ENCODE data around the gene ZNF682. TPM values are rescaled to one million over a fixed set of nuclear protein-coding genes. Genes with fewer than 3 reads are reported as not detected.
"Not testable (repeated sequence)": the region's sequence is repeated elsewhere in the genome, so short reads cannot be mapped to it uniquely, and the experiment has no call there.

ZNF682 gene
- 2.4 and 4.4 TPM in 2 replicates for total RNA-seq (2014; rRNA removed; shearing (Covaris generic))

DNA sequence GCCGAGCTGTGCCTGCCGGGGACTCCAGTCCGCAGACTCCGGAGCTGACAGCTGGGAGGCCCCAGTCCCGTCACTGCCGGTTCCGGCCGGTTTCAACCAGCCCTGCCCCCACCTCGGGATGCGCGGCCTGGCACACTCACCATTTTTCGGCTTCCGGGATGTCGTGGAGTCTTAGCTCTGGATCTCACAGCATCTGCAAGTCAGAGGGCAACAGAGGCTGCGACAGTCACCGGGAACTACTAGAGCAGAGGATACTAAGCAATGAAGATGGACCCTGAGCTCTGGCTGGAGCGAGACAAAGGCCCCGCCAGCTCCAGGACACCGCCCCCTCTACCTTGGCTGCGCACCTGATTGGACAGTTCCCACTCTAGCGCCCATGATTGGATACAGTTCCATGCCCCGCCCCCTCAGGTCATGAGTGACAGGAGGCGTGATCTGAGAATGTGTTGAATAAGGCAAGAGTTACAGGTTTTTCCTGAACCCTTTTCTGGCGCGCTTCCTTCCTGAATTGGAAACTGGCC is at the start of gene ZNF682:
Gene ZNF682, minus strand, starts transcription at position 303 of the 521 bp plus-strand sequence. Its CDS starts 160 bp downstream, at position 143.
- peak within 1 kb of the TSS; percentile 71 for H3K4me3 ChIP-seq (ENCODE audit: insufficient read depth, low read depth, low read length)
- H3K36me3 ChIP-seq (replicated peaks; ENCODE audit: control insufficient read depth, insufficient read depth, low read length) = peaks cover 1% of the 10 kb centered on the region; the same call in 1 of the 2 replicates
- DNase-seq = peak; percentile 98
- no peaks in the 10 kb centered on the region for H3K27me3 ChIP-seq (ENCODE audit: control insufficient read depth, insufficient read depth, low read length)

DNA sequence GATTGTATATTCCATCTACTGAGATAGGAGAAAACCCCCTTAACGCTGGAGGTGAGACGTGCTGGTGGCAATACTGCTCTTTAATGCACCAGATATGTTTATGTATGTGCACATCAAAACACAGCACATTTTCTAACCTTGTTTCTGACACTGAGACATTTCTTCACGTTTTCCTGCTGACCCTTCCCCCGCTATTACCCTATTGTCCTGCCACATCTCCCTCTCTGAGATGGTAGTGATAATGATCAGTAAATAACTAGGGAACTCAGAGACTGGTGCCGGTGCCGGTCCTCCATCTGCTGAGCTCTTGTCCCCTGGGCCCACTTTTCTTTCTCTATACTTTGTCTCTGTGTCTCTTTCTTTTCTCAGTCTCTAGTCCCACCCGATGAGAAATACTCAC is 43.6 kb upstream of the ZNF682 start:
- not testable (repeated sequence) for H3K36me3 ChIP-seq (replicated peaks; ENCODE audit: control insufficient read depth, insufficient read depth, low read length); H3K4me3 ChIP-seq (ENCODE audit: insufficient read depth, low read depth, low read length); H3K27me3 ChIP-seq (ENCODE audit: control insufficient read depth, insufficient read depth, low read length); DNase-seq

DNA sequence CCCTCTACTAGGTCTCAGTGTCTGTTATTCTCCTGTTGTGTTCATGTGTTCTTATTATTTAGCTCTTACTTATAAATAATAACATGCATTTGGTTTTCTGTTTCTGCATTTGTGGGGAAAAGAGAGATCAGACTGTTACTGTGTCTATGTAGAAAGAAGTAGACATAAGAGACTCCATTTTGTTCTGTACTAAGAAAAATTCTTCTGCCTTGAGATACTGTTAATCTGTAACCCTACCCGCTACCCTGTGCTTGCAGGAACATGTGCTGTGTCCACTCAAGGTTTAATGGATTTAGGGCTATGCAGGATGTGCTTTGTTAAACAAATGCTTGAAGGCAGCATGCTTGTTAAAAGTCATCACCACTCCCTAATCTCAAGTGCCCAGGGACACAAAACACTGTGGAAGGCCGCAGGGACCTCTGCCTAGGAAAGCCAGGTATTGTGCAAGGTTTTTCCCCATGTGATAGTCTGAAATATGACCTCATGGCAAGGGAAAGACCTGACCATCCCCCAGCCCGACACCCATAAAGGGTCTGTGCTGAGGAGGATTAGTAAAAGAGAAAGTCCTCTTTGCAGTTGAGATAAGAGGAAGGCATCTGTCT is 43.0 kb upstream of the ZNF682 start:
- H3K4me3 ChIP-seq (ENCODE audit: insufficient read depth, low read depth, low read length); DNase-seq; H3K27me3 ChIP-seq (ENCODE audit: control insufficient read depth, insufficient read depth, low read length); H3K36me3 ChIP-seq (replicated peaks; ENCODE audit: control insufficient read depth, insufficient read depth, low read length): not testable (repeated sequence)

DNA sequence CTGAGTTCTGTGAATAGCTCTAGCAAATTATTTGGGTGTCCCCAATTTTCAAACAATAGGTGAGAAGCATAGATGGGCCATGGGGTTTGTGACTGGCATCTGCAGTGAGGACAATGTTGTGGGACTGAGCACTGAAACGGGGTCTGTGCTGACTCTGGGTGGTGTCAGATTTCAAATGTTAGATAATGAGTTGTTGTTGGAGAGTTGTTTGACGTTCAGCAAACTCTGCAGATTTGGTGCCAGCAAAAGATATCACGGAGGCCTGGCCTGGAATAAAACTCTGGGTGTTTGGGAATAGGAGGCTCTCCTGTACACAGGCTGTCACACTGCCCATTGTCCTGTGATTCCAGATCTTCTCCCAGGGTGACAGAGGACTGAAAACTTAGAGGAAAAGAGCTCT is 41.4 kb upstream of the ZNF682 start:
- Histone ChIP-seq H3K4me3 (ENCODE audit: insufficient read depth, low read depth, low read length) (no peak overlapping the region), H3K36me3 (replicated peaks; ENCODE audit: control insufficient read depth, insufficient read depth, low read length) (peaks cover 4% of the 10 kb centered on the region)

DNA sequence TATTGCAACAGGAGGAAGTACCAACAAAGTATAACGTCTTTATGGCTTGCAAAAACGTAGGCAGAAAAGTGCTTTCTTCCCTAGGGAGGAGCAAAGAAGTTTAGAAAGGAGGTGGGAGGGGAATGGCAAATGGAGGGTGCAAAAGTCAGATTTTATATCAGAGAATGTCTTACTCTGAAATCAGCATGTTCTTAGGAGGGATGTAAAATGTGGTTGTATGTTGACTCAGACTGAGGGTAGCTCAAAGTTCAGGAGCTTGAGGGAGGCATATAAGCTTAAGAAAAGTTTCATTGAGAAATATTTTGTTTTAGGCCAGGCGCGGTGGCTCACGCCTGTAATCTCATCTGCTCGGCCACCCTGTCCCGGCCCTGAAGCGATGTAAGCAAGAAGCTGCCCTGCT is 40.2 kb upstream of the ZNF682 start:
- no peak for DNase-seq
- H3K27me3 ChIP-seq (ENCODE audit: control insufficient read depth, insufficient read depth, low read length) = no peaks in the 10 kb centered on the region
- peaks cover 4% of the 10 kb centered on the region for H3K36me3 ChIP-seq (replicated peaks; ENCODE audit: control insufficient read depth, insufficient read depth, low read length)
- peak overlapping the region; percentile 75; the same call in 1 of the 2 replicates for H3K4me3 ChIP-seq (ENCODE audit: insufficient read depth, low read depth, low read length)

More for the DNA sequence above, 41.4 kb upstream of the ZNF682 start:
- DNase-seq = no peak
- no peaks in the 10 kb centered on the region for H3K27me3 ChIP-seq (ENCODE audit: control insufficient read depth, insufficient read depth, low read length)

DNA sequence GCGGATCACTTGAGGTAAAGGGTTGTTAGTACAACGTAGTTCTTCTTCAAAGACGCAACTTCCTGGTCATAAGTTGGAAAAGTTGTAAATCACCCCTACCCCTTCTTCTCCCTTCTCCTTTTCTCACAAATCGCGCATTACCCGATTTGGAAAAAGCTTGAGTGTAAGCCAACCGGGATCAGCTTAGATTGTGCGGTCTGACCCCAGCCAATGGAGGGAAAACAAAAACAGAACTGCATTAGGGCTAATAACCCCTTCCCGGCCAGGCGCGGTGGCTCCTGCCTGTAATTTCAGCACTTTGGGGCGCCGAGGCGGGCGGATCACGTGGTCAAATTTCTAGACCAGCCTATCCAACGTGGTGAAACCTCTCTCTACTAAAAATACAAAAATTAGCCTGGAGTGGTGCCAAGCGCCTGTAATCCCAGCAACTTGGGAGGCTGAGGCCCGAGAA is 39.3 kb upstream of the ZNF682 start:
- no peaks in the 10 kb centered on the region for H3K27me3 ChIP-seq (ENCODE audit: control insufficient read depth, insufficient read depth, low read length)
- peaks cover 4% of the 10 kb centered on the region; the same call in 1 of the 2 replicates for H3K36me3 ChIP-seq (replicated peaks; ENCODE audit: control insufficient read depth, insufficient read depth, low read length)
- DNase-seq = peak; percentile 40
- peak overlapping the region; percentile 75 for H3K4me3 ChIP-seq (ENCODE audit: insufficient read depth, low read depth, low read length)

DNA sequence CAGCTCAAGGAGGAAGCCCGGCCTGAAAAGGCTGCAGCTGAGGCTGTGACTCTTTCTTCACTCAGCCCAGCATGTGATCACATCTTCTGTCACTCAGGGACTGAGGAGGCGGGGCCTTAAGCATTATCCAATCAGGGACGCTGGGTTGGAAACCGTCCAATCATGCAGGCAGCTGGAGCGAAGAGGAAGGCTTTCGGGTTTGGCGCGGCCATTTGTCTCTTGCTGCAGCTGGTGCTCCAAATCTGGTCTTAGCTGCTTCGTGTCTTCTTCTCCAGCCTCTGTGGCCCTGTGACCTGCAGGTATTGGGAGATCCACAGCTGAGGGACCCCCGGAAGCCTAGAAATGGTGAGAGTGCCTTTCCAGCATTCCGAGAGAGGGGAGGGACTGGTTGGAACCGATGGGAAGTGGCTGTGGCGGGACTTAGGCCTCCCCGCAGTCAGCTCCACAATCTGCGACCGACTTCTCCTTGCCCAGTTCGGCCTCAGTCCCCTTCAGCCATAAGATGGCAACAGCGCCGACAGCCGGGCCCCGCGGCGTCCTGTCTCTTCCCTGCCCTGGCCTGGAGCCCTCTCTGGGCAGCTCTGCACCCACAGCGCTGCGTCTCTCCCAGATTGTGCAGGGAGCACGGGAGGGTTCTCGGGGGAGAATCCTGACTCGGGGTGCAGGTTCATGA is 38.6 kb upstream of the ZNF682 start, which contains the start of gene ZNF90:
Gene ZNF90, plus strand, starts transcription at position 210 of the 673 bp plus-strand sequence. Its CDS starts 133 bp downstream, at position 343.
- Histone ChIP-seq H3K27me3 (ENCODE audit: control insufficient read depth, insufficient read depth, low read length) (no peaks in the 10 kb centered on the region), H3K36me3 (replicated peaks; ENCODE audit: control insufficient read depth, insufficient read depth, low read length) (peaks cover 4% of the 10 kb centered on the region; the same call in 1 of the 2 replicates), H3K4me3 (ENCODE audit: insufficient read depth, low read depth, low read length) (peak within 1 kb of the TSS; percentile 75)
- peak; percentile 92 for DNase-seq

DNA sequence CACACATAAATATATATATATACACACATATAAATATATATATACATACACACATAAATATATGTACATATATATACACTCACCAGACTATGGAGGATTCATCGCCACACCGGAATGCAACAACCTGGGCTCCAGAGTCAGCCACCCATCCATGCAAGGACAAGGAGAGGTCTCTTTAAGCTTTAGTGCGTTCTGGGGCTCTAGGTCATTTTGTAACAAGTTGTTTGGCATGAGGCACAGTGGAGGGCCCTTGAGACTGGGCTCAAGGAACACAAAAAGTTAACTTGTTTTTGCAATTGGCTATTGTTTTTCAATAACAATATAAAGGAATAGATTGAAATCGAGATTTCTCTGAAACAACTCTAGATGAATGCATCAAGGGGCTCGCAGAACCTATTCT is 33.6 kb upstream of the ZNF682 start:
- H3K36me3 ChIP-seq (replicated peaks; ENCODE audit: control insufficient read depth, insufficient read depth, low read length) = no peaks in the 10 kb centered on the region
- H3K4me3 ChIP-seq (ENCODE audit: insufficient read depth, low read depth, low read length) = no peak overlapping the region
- H3K27me3 ChIP-seq (ENCODE audit: control insufficient read depth, insufficient read depth, low read length) = no peaks in the 10 kb centered on the region
- no peak for DNase-seq

DNA sequence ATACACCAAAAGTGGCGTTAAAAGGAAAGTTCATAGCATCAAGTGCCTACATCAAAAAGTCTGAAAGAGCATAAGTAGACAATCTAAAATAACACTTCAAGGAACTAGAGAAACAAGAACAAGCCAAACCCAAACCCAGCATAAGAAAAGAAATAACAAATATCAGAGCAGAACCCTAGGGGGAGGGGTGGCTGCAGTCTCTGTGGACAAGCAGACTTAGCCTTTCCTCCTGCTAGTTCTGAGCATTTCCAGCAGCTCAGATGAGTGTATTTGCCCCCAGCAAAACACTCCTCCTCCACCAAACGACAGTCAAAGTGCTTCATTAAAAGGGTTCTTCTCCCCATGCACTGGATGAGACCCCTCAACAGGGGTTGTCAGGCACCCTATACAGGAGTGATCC is 31.4 kb upstream of the ZNF682 start:
- no peak for DNase-seq
- Histone ChIP-seq H3K27me3 (ENCODE audit: control insufficient read depth, insufficient read depth, low read length) (no peaks in the 10 kb centered on the region), H3K36me3 (replicated peaks; ENCODE audit: control insufficient read depth, insufficient read depth, low read length) (no peaks in the 10 kb centered on the region), H3K4me3 (ENCODE audit: insufficient read depth, low read depth, low read length) (no peak overlapping the region)

DNA sequence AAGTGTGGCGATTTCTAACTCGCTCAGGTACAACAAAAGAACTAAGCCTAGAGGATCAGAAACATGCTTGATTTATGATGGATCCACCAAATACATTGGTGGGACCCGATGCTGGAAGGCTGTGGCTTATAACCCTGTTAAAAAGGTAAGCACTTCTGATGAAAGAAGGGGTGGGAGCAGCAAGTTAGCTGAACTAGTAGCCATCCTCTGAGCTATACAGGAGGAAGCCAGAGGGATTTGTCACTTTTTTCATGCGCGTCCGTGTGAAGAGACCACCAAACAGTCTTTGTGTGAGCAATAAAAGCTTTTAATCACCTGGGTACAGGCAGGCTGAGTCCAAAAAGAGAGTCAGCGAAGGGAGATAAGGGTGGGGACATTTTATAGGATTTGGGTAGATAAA is 29.3 kb upstream of the ZNF682 start:
- H3K4me3 ChIP-seq (ENCODE audit: insufficient read depth, low read depth, low read length) = peak overlapping the region; percentile 6; the same call in 1 of the 2 replicates
- DNase-seq; H3K36me3 ChIP-seq (replicated peaks; ENCODE audit: control insufficient read depth, insufficient read depth, low read length); H3K27me3 ChIP-seq (ENCODE audit: control insufficient read depth, insufficient read depth, low read length): not testable (repeated sequence)

DNA sequence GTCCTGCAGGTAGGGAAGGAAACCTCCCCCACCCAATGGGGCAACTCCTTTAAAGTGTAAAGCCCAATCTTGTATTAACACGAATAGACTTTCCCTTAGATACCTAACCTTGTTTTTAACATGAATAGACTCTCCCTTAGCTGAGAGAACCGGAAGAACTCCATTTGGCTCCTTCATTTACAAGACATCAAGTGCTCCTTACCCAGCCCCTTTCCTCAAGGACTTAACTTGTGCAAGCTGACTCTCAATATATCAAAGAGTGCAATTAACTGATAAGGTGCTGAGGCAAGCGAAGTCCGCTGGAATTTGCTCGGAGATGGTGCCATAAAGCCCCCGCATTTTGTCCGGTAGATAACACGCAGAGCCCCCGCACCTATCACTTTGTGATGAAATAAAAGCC is 28.6 kb upstream of the ZNF682 start:
- no peak for DNase-seq
- Histone ChIP-seq H3K36me3 (replicated peaks; ENCODE audit: control insufficient read depth, insufficient read depth, low read length) (no peaks in the 10 kb centered on the region), H3K27me3 (ENCODE audit: control insufficient read depth, insufficient read depth, low read length) (no peaks in the 10 kb centered on the region), H3K4me3 (ENCODE audit: insufficient read depth, low read depth, low read length) (peak overlapping the region; percentile 6; the same call in 1 of the 2 replicates)

DNA sequence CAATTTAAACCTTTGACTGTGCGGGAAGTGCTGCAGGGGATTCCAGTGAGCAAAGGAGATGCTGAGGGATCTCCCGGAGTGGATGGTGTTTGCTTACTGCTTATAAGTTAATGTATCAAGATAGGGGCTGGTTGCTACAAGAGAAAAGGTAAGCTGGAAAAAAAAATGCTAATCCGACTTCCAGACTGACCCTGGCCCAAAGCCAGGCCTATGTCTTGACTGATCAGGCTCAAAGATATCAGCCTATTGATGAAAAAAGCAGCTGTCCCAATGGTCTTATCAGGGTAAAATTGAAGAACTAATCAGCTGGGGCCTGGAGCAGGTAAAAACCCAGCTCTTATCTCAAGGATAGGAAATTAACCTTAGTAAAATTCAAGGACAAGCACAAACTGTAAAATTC is 27.6 kb upstream of the ZNF682 start:
- DNase-seq = no peak
- H3K27me3 ChIP-seq (ENCODE audit: control insufficient read depth, insufficient read depth, low read length) = no peaks in the 10 kb centered on the region
- no peak overlapping the region for H3K4me3 ChIP-seq (ENCODE audit: insufficient read depth, low read depth, low read length)
- no peaks in the 10 kb centered on the region for H3K36me3 ChIP-seq (replicated peaks; ENCODE audit: control insufficient read depth, insufficient read depth, low read length)

DNA sequence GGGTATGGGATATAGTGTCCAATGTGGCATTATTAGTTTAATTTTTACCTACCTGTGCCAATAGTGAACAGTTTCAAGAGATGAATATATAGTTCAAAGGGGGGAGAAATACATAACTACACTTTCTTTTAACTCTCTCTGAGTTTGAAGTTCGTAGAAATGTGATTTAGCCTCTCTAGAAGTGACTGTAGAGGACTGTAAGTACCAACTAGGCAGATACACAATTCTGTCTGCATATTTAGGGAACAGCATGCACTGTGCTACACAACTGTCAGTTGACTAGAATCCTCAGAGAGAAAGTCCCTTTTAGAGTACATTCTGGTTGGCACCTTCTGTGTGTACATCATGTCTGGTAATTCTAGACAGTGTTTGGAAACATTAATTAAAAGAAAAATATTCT is 21.0 kb upstream of the ZNF682 start:
- DNase-seq = no peak

DNA sequence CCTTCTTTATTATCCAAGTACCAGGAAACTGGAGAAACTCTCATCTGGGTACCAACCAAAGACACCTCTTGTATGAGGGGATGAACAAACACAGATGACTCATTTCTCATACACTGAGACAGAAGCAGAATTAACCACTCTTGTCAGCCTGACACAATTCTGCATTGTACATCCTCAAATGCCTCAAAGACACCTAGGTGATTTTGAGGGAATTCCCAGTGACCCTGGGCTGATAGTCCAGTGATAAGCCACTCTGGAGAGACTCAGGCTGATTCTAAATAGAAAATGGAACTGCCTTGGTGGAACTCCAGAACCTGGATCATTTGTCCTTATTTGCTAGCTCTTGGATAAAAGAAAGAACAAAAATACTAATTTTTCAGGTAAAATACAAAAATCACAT is 19.4 kb upstream of the ZNF682 start:
- H3K27me3 ChIP-seq (ENCODE audit: control insufficient read depth, insufficient read depth, low read length); H3K4me3 ChIP-seq (ENCODE audit: insufficient read depth, low read depth, low read length); H3K36me3 ChIP-seq (replicated peaks; ENCODE audit: control insufficient read depth, insufficient read depth, low read length); DNase-seq: not testable (repeated sequence)

More for the DNA sequence above, 21.0 kb upstream of the ZNF682 start:
- Histone ChIP-seq H3K36me3 (replicated peaks; ENCODE audit: control insufficient read depth, insufficient read depth, low read length) (no peaks in the 10 kb centered on the region), H3K4me3 (ENCODE audit: insufficient read depth, low read depth, low read length) (no peak overlapping the region), H3K27me3 (ENCODE audit: control insufficient read depth, insufficient read depth, low read length) (no peaks in the 10 kb centered on the region)
